Smooth muscle cell (in vitro differentiated cells): ENCODE measurements around the gene FBXL20. TPM values are rescaled to one million over a fixed set of nuclear protein-coding genes. Genes with fewer than 3 reads are reported as not detected.
"Not testable (repeated sequence)": the region's sequence is repeated elsewhere in the genome, so short reads cannot be mapped to it uniquely, and the experiment has no call there.

Experiments
- DNase-seq: peaks from one replicate; lab custom pipeline; 2025; ENCODE audit not compliant: unreplicated experiment; lab: John Stamatoyannopoulos, UW
- H2AFZ ChIP-seq: fragments of 200-600 bp; sonication (generic); 2 replicates; pipeline ENCODE4 v1.6.0; 2016; ENCODE audit warnings: antibody characterized with exemption, low read depth, mild to moderate bottlenecking
- H3F3A ChIP-seq: fragments of 200-600 bp; sonication (generic); 2 replicates; pipeline ENCODE4 v1.6.0; 2017; ENCODE audit warnings: antibody characterized with exemption, low read depth
- H3K27ac ChIP-seq: fragments of 200-600 bp; sonication (generic); 2 replicates; pipeline ENCODE4 v1.5.1; 2016; ENCODE audit warnings: low read depth, mild to moderate bottlenecking
- H3K27me3 ChIP-seq: fragments of 200-600 bp; sonication (generic); 2 replicates; pipeline ENCODE4 v1.6.1; 2016; ENCODE audit warnings: low read depth, mild to moderate bottlenecking
- H3K36me3 ChIP-seq: fragments of 200-600 bp; sonication (generic); 2 replicates; pipeline ENCODE4 v1.5.1; 2016; ENCODE audit warnings: low read depth
- H3K4me1 ChIP-seq: fragments of 200-600 bp; sonication (generic); 2 replicates; pipeline ENCODE4 v1.5.1; 2016; ENCODE audit warnings: low read depth
- H3K4me2 ChIP-seq: fragments of 200-600 bp; sonication (generic); 2 replicates; pipeline ENCODE4 v1.6.0; 2016; ENCODE audit warnings: mild to moderate bottlenecking
- H3K4me3 ChIP-seq: fragments of 200-600 bp; sonication (generic); 2 replicates; pipeline ENCODE4 v1.5.1; 2016; ENCODE audit warnings: mild to moderate bottlenecking
- H3K79me2 ChIP-seq: fragments of 200-600 bp; sonication (generic); 2 replicates; pipeline ENCODE4 v1.6.0; 2016; ENCODE audit warnings: low read depth, mild to moderate bottlenecking
- H3K9ac ChIP-seq: fragments of 200-600 bp; sonication (generic); 2 replicates; pipeline ENCODE4 v1.6.0; 2016; ENCODE audit warnings: low read depth
- H3K9me3 ChIP-seq: fragments of 200-600 bp; sonication (generic); replicated peaks from 2 replicates; pipeline ENCODE4 v1.5.1; 2016; ENCODE audit warnings: low read depth
- H4K20me1 ChIP-seq: fragments of 200-600 bp; sonication (generic); 2 replicates; pipeline ENCODE4 v1.6.0; 2016; ENCODE audit warnings: low read depth
- CTCF ChIP-seq: fragments of 200-600 bp; sonication (generic); IDR thresholded peaks from 2 replicates; pipeline ENCODE4 v1.5.1; 2017; ENCODE audit warnings: borderline replicate concordance, mild to moderate bottlenecking, antibody characterized with exemption; ENCODE audit not compliant: insufficient read depth, poor library complexity, severe bottlenecking
- WGBS: methylation state at CpG from one replicate; pipeline ENCODE4 v1.1.7; 2016; ENCODE audit warnings: low lambda C conversion rate; 5-methylcytosine and 5-hydroxymethylcytosine counted together
- polyA plus RNA-seq: library from polyadenylated mRNA; unstranded; fragments of >200 nt; fragmentation: Nextera tagmentation; extraction: Ambion mirVana; gene quantifications from 2 replicates; pipeline ENCODE4 v1.2.1, GENCODE V29; 2016
- total RNA-seq: library from RNA; depleted of rRNA; stranded (reverse); fragments of >200 nt; gene quantifications from 2 replicates; pipeline ENCODE4 v1.2.3, GENCODE V29; 2014

Gene FBXL20
- total and polyA plus RNA-seq, 2 experiments from 2014 or later: 8.0 to 19.9 TPM

- DNase-seq: no peak
Measured at GRCh38 chr17:39351508-39351907, 49.9 kb downstream of the FBXL20 start.

GRCh38 chr17:39349246-39349645, 52.2 kb downstream of the FBXL20 start:
- H3K9me3 ChIP-seq: no peaks in the 10 kb centered on the region
- peaks cover 1% of the 10 kb centered on the region for H3K79me2 ChIP-seq
- H3K36me3 ChIP-seq: no peaks in the 10 kb centered on the region
- 74% methylated on average over 3 of the region's 3 CpGs for WGBS
- DNase-seq: no peak
- TF ChIP-seq CTCF: no peak
- no peak overlapping the region for H3K4me2 ChIP-seq
- no peak overlapping the region for H3K4me3 ChIP-seq
- H3K9ac ChIP-seq: no peak overlapping the region
- no peaks in the 10 kb centered on the region for H3K27me3 ChIP-seq
- peaks cover 74% of the 10 kb centered on the region for H4K20me1 ChIP-seq
- no peak overlapping the region for H2AFZ ChIP-seq
- H3K27ac ChIP-seq: no peak overlapping the region
- no peaks in the 10 kb centered on the region for H3K4me1 ChIP-seq
- H3F3A ChIP-seq: no peaks in the 10 kb centered on the region

More at GRCh38 chr17:39351508-39351907, 49.9 kb downstream of the FBXL20 start:
- H3K27me3 ChIP-seq: no peaks in the 10 kb centered on the region
- no peak overlapping the region for H2AFZ ChIP-seq
- no peak overlapping the region for H3K4me3 ChIP-seq
- peaks cover 73% of the 10 kb centered on the region for H4K20me1 ChIP-seq
- TF ChIP-seq CTCF: no peak
- no peaks in the 10 kb centered on the region for H3K9me3 ChIP-seq
- H3K4me2 ChIP-seq: no peak overlapping the region
- no peak overlapping the region for H3K9ac ChIP-seq
- H3K27ac ChIP-seq: no peak overlapping the region
- no peaks in the 10 kb centered on the region for H3K4me1 ChIP-seq
- no peaks in the 10 kb centered on the region for H3F3A ChIP-seq
- H3K79me2 ChIP-seq: no peaks in the 10 kb centered on the region
- no peaks in the 10 kb centered on the region for H3K36me3 ChIP-seq

GRCh38 chr17:39346863-39347262, 54.6 kb downstream of the FBXL20 start:
- not testable (repeated sequence) for H3F3A ChIP-seq
- 89% methylated on average over 5 of the region's 5 CpGs for WGBS

GRCh38 chr17:39341541-39341940, 59.9 kb downstream of the FBXL20 start:
- Histone ChIP-seq H3K36me3 (no peaks in the 10 kb centered on the region), H2AFZ (no peak overlapping the region), H3F3A (no peaks in the 10 kb centered on the region), H3K4me2 (no peak overlapping the region), H4K20me1 (peaks cover 25% of the 10 kb centered on the region), H3K4me3 (no peak overlapping the region), H3K27me3 (no peaks in the 10 kb centered on the region), H3K4me1 (no peaks in the 10 kb centered on the region), H3K9ac (no peak overlapping the region), H3K9me3 (no peaks in the 10 kb centered on the region), H3K27ac (no peak overlapping the region), H3K79me2 (peaks cover 4% of the 10 kb centered on the region)
- DNase-seq: no peak
- TF ChIP-seq CTCF: no peak
- WGBS: 100% methylated on average over 3 of the region's 3 CpGs

More at GRCh38 chr17:39346863-39347262, 54.6 kb downstream of the FBXL20 start:
- H3K9ac ChIP-seq, H3K4me1 ChIP-seq, H3K27ac ChIP-seq, H3K4me2 ChIP-seq, H3K9me3 ChIP-seq, DNase-seq, H3K4me3 ChIP-seq, H3K79me2 ChIP-seq, H2AFZ ChIP-seq, H3K27me3 ChIP-seq, H3K36me3 ChIP-seq: not testable (repeated sequence)
- peaks cover 59% of the 10 kb centered on the region for H4K20me1 ChIP-seq
